K562 (cell line): Measurements from ENCODE around the gene RALB. TPM values are rescaled to one million over a fixed set of nuclear protein-coding genes. Genes with fewer than 3 reads are reported as not detected.

Experiments
- ATF7 ChIP-seq: fragments of 450-650 bp; IDR thresholded peaks from 2 replicates; pipeline ENCODE4 v1.7.1; 2014; ENCODE audit warnings: mild to moderate bottlenecking, moderate library complexity
- BHLHE40 ChIP-seq: IDR thresholded peaks from 2 replicates; pipeline ENCODE4 v1.6.1; 2011; ENCODE audit warnings: low read length, improper control_type of control experiment
- CBFA2T3 ChIP-seq: fragments of 450-650 bp; IDR thresholded peaks from 2 replicates; pipeline ENCODE4 v1.6.1; 2017
- CEBPG ChIP-seq, 3 experiments: fragments of 200-800 bp in 1 of 3; sonication (Bioruptor generic) in 1 of 3; sonication (generic) in 1 of 3; formaldehyde crosslinking in 1 of 3; IDR thresholded peaks in 2 of 3; conservative IDR thresholded peaks in 1 of 3; 2 replicates each; pipeline versions ENCODE4 v1.6.1 to v1.8.0; 2016 to 2022; ENCODE audit warnings: missing compliant biosample characterization in 2 of 3, missing genetic modification characterization in 2 of 3, mild to moderate bottlenecking in 1 of 3, missing genetic modification reagents in 1 of 3
- KDM1A ChIP-seq, 2 experiments: fragments of 450-650 bp; IDR thresholded peaks; 2 replicates each; pipeline ENCODE4 v1.6.1; 2016; ENCODE audit warnings: mild to moderate bottlenecking in 2 of 2
- KDM4B ChIP-seq, 2 experiments: fragments of 450-650 bp in 1 of 2; sonication (generic) in 1 of 2; IDR thresholded peaks; 2 replicates each; pipeline ENCODE4 v1.6.1; 2016 to 2017; ENCODE audit warnings: borderline replicate concordance in 2 of 2, antibody characterized with exemption in 1 of 2, low read depth in 1 of 2, mild to moderate bottlenecking in 1 of 2
- PBX2 ChIP-seq, 2 experiments: IDR thresholded peaks in 1 of 2; conservative IDR thresholded peaks in 1 of 2; 2 replicates each; pipeline ENCODE4 v1.6.1; 2016; ENCODE audit warnings: low read depth in 2 of 2, mild to moderate bottlenecking in 1 of 2, missing compliant biosample characterization in 1 of 2, missing genetic modification characterization in 1 of 2, moderate library complexity in 1 of 2
- PHB ChIP-seq: fragments of 250-450 bp; sonication (Bioruptor Pico); IDR thresholded peaks from 2 replicates; pipeline ENCODE4 v1.5.0; 2021
- RCOR1 ChIP-seq, 2 experiments: IDR thresholded peaks; 2 replicates each; pipeline ENCODE4 v1.6.1; 2012; ENCODE audit warnings: low read depth in 2 of 2, low read length in 2 of 2, borderline replicate concordance in 1 of 2, improper control_type of control experiment in 1 of 2
- SMARCE1 ChIP-seq: fragments of 450-650 bp; IDR thresholded peaks from 2 replicates; pipeline ENCODE4 v1.7.1; 2016; ENCODE audit warnings: mild to moderate bottlenecking
- polyA plus RNA-seq, 8 experiments: library from polyadenylated mRNA; depleted of rRNA in 4 of 8; stranded (reverse) in 5 of 8; unstranded in 3 of 8; fragments of >200 nt; fragmentation: Nextera tagmentation in 2 of 8; fragmentation: Illumina TruSeq in 1 of 8; extraction: Ambion mirVana in 2 of 8; extraction: Trizol in 1 of 8; gene quantifications; 2 replicates each; pipeline versions ENCODE4 v1.2.1 to v1.2.3, GENCODE V29; 2011 to 2014; ENCODE audit warnings: inconsistent platforms in 1 of 8, missing spikeins in 1 of 8
- total RNA-seq, 7 experiments: library from RNA; depleted of rRNA in 6 of 7; stranded (reverse); fragments of >200 nt in 6 of 7; fragmentation: Illumina TruSeq in 2 of 7; extraction: Trizol in 2 of 7; gene quantifications; 2 replicates each; pipeline versions ENCODE4 v1.2.1 to v1.2.3, GENCODE V29; 2011 to 2021; ENCODE audit warnings: low replicate concordance in 1 of 7

Gene RALB
- total and polyA plus RNA-seq, 9 of the 15 experiments (the other 6 are each of a cell fraction or from before 2014, with no cell fraction given), result 14.8 to 65.6 (median 38.4) TPM

GRCh38 chr2:120245520-120246332 is 6.9 kb upstream of the RALB start (continued):
- TF ChIP-seq KDM1A (IDR thresholded peaks at IDR 0.05) (peak; percentile 38 to 50; a peak in 2 of 4 replicates), CEBPG (CRISPR knock-in tag; IDR thresholded peaks at IDR 0.05) (no peak), CEBPG (tag; conservative IDR thresholded peaks at IDR 0.05 in 1 of 2, IDR thresholded peaks at IDR 0.05 in 1 of 2) (peak in 1 of 2 experiments; percentile 39; a peak in 1 of 4 replicates), ATF7 (no peak), BHLHE40 (peak; percentile 82), KDM4B (IDR thresholded peaks at IDR 0.05; ENCODE audit: borderline replicate concordance in 2 of 2, low read depth in 1 of 2) (peak in 1 of 2 experiments; percentile 42; a peak in 1 of 4 replicates), RCOR1 (IDR thresholded peaks at IDR 0.05; ENCODE audit: borderline replicate concordance in 1 of 2, low read depth in 2 of 2, low read length in 2 of 2) (peak in 1 of 2 experiments; percentile 74; a peak in 1 of 4 replicates), PBX2 (CRISPR knock-in tag; IDR thresholded peaks at IDR 0.05; ENCODE audit: low read depth) (no peak), PBX2 (tag; conservative IDR thresholded peaks at IDR 0.05; ENCODE audit: low read depth) (peak; percentile 98), SMARCE1 (no peak), CBFA2T3 (0 out of 2 replicates have a peak, but pooled peaks have one; percentile 9), PHB (CRISPR knock-in tag) (no peak)
